Measurements from ENCODE around the gene OTUD6A. TPM values are rescaled to one million over a fixed set of nuclear protein-coding genes. Genes with fewer than 3 reads are reported as not detected.
"Not testable (repeated sequence)": the region's sequence is repeated elsewhere in the genome, so short reads cannot be mapped to it uniquely, and the experiment has no call there.

OTUD6A gene
- total RNA-seq, 2 experiments from 2014 or later: not detected

DNA sequence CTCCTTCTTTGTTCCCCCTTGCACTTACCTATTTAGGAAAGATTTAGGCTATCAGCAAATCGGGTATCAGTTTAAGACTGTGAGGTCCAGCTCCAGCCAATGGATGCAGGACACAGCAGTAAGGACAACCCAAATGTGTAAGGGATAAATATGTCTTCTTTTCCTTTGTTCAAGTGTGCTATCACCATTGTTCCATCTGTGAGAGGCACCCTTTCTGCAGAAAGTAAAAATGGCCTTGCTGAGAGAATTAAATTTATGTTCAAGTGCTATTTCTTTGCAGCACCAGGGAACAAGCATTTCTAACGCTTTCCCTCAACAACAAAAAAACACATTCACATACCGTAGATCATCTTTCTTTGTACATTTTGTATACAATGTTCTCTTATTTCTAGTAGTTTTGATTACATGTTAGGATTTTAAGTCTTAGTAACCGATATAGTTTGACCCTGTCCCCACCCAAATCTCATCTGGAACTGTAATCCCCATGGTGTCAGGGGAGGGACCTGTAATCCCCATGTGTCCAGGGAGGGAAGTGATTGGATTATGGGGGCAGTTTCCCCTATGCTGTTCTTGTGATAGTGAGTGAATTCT is 49.3 kb downstream of the OTUD6A start:
- H3K27me3 Mint-ChIP-seq; CTCF ChIA-PET; H3K36me3 Mint-ChIP-seq (ENCODE audit: low read depth); POLR2A ChIA-PET; H3K9me3 Mint-ChIP-seq; H3K27ac Mint-ChIP-seq; DNase-seq; H3K4me3 Mint-ChIP-seq; H3K4me1 Mint-ChIP-seq: not testable (repeated sequence)

Small RNAs within 50 kb of the gene (microRNA-seq; reads per million reads assigned to microRNA genes)
- gene MIR676 (ENCODE audit: borderline microRNAs expressed, borderline replicate concordance): 2.1 reads per million, percentile 5 among the genes with 10 or more reads in this experiment

Other genes with a start within 250 kb of the OTUD6A start
- gene AWAT2, start 12.5 kb upstream of the OTUD6A start, total RNA-seq: not detected
- 10 to 100 TPM; 60.3 to 64.1 TPM for gene IGBP1, start 71.0 kb downstream of the OTUD6A start, total RNA-seq
- not detected for gene DGAT2L6, start 115.0 kb downstream of the OTUD6A start, total RNA-seq
- gene AWAT1, start 172.2 kb downstream of the OTUD6A start, total RNA-seq: not detected
- gene P2RY4, start 197.7 kb downstream of the OTUD6A start, total RNA-seq: under 1 TPM; 0.12 to 0.25 TPM
- gene ARR3, start 205.9 kb downstream of the OTUD6A start, total RNA-seq: not detected
- gene RAB41, start 219.7 kb downstream of the OTUD6A start, total RNA-seq: not detected
- 10 to 100 TPM; 35.1 to 43.1 TPM for gene PDZD11, start 227.5 kb downstream of the OTUD6A start, total RNA-seq
- 10 to 100 TPM; 40.5 to 41.5 TPM for gene KIF4A, start 227.6 kb downstream of the OTUD6A start, total RNA-seq